ENCODE data around the gene PSD. TPM values are rescaled to one million over a fixed set of nuclear protein-coding genes. Genes with fewer than 3 reads are reported as not detected.

PSD gene
- polyA plus RNA-seq, 3 donors: 6.9 to 9.1 (median 7.8) TPM

DNA sequence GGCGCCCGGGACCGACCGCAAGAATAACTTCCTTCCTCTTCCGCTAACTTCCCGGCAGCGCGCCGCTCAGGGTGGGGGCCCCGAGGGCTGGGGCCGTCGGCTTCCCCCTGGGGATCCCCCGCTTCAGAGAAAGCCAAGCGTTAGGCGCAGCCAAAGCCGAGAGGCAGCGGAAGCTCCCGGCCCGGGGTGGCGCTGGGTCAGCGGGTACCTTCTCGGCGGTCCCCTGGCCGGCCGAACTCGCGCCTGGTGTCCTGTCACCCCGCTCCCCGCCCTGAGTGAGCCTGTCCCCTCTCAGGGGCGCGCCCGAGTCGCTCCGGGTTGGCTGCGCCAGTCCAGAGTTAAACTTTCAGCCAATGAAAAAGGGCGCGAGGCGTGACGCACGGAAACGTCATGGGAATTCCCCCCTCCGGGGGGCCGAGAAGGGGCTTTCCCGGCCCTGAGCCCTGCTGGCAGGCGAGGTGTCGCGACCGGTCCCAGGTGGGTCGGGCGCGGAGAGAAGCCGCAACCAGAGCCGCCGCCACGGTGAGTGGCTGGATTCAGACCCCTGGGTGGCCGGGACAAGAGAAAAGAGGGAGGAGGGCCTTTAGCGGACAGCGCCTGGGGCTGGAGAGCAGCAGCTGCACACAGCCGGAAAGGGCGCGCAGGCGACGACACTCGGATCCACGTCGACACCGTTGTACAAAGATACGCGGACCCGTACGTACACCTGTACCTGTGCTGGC is 24.3 kb downstream of the PSD start:
- peak; percentile 76 to 82 (median 81) for DNase-seq (ENCODE audit: low read depth in 3 of 3, low spot score in 2 of 3)

DNA sequence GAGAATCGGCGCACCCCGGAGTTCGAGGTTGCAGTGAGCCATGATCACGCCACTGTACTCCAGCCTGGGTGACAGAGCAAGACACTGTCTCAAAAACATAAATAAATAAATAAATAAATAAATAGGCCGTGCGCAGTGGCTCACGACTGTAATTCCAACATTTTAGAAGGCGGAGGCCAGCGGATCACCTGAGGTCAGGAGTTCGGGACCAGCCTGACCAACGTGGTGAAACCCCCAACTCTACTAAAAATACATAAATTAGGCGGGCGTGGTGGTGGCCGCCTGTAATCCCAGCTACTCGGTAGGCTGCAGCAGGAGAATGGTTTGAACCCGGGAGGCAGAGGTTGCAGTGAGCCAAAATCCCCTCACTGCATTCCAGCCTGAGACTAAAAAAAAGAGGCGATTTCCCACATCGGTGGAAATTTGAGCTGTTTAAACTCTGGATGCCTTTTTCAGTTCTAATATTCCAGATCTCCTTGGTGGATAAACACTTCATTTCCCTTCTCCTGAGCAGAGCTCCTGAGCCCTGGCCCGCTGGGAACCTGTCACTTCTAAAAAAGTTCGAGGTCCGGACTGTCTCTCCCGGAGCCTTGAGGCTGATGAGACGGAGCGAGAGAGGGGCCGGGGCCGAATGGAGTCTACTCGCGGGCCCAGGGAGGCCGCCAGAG is 25.0 kb downstream of the PSD start:
- DNase-seq (ENCODE audit: low read depth in 3 of 3, low spot score in 2 of 3): no peak

DNA sequence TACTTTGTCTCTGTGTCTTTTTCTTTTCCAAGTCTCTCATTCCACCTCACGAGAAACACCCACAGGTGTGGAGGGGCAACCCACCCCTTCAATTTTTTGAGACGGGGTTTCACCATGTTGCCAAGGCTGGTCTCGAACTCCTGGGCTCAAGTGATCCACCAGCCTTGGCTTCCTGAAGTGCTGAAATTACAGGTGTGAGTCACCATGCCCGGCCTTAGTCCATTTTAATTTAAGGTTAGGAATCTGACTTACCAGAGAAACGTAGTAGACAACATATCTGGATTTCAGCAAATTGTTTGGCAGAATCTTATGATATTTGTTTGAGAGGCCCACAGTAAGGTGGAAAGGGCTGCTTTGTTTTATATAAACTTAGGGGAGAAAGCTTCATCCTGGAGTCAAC is 26.3 kb downstream of the PSD start:
- no peak for DNase-seq (ENCODE audit: low read depth in 3 of 3, low spot score in 2 of 3)

DNA sequence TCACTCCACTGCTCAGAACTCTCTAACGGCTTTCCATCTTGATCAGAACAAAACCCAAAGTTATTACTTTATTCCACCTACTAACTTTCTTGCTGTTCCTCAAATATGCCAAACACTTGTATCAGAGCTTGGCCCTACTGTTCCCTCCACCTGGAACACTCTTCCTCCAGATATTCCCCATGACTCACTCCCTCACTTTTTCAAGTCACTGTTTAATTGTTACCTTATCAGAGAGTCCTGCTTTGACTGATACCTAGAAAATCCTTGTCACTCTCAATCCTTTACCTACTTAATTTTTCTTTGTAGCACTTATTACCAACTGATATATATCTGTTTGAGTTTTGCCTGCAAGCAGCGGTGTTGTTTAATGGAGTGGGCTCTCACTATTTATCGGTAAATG is 28.7 kb downstream of the PSD start:
- no peak for DNase-seq (ENCODE audit: low read depth in 3 of 3, low spot score in 2 of 3)

DNA sequence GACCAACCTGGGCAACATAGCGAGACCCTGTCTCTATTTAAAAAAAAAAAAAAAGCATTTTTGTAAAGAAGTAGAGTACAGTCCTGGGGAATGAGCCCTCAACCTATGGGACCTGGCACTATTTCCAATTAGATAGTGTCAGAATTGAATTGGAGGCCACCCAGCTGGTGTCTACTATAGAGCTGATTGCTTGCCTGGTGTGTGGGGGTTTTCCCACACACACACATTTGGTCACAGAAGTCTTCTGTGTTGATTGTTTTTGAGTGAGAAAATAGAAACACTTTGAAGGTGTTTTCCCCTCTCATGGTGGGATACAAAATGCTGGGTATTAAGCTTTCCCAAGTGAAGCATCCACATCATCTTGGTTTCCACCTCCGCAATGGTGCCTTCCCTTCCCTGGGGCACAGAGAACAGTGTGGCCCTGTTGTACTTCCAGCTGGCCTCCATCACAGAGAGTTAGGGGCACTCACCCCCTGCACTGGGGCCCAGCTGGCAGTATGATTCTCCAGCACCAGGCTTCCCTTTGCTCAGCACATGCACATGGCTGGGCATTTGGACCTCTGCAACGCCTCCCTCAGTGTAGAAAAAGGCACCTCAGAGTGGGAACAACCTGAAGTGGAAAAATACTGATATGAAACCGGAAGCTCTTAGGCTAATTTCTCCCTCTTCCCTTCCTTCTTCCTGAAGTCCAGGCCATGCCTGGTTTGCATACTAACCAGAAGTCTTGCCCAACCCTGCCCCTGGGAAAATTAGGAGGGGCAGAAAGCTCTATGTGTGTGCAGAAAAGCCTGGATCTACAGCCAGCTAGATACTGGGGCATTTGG is 33.8 kb downstream of the PSD start:
- DNase-seq (ENCODE audit: low read depth in 3 of 3, low spot score in 2 of 3): no peak

DNA sequence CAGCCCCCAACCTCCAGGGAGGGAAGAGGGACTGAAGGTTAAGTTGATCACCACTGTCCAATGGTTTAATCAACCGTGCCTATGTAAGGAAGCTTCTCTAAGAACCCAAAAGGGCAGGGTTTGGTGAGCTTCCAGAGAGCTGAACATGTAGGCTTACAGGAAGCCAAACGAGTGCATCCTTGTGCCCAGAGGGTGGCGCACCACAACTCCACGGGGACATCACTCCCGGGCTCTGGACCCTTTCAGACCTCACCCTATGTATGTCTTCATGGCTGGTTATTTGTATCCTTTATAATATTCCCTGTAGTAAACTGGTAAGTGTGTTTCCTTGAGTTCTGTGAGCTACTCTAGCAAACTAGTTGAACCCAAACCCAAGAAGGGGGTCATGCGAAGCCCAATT is 34.5 kb downstream of the PSD start:
- no peak for DNase-seq (ENCODE audit: low read depth in 3 of 3, low spot score in 2 of 3)

DNA sequence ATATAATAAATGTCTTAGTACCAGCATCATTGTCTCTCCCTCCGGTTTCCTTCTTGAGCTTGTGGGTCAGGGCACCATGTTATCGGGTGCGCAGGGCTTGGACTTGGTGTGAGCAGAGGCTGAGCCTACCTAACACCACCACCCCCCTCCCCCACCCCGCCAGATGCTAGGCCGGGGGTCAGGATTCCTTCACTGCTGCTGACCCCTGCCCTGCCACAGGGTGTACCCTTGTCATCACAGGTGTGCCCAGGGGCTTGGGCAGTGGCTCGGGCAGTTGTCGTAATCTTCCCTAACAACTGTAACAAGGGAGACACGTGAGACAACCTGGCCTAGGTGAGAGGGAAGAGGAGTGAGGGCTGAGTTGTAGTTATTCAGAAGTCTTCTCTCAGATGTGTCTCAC is 35.7 kb downstream of the PSD start:
- DNase-seq (ENCODE audit: low read depth in 3 of 3, low spot score in 2 of 3): no peak

DNA sequence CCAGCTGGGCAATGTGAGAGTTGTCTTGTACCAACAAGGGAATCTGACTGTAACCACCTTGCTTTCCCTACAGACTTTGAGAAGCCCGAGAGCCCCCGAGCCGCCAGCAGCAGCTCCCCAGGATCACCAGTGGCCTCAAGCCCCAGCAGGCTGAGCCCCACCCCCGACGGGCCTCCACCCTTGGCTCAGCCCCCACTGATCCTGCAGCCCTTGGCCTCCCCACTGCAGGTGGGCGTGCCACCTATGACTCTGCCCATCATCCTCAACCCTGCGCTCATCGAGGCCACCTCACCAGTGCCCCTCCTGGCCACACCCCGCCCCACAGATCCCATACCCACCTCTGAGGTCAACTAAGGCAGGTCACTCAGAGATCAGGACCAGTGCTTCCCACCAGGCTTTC is 36.6 kb downstream of the PSD start:
- no peak for DNase-seq (ENCODE audit: low read depth in 3 of 3, low spot score in 2 of 3)

DNA sequence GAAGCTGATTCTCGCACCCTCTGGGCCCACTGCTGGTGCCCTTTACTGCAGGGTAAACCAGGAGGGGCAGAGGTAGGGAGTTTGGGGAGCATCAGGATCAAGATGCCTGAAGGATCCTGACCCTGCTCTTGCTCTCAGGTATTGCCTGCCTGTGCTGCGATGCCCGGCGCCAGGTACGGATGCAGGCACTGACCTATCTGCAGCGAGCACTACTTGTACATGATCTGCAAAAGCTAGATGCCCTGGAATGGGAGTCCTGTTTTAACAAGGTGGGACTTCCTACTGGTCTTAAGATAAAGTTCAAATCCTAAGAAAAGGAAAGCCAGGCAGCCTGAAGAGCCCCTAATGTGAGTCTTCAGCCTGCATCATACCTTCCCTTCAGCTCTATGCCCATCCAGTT is 39.2 kb downstream of the PSD start:
- DNase-seq (ENCODE audit: low read depth in 3 of 3, low spot score in 2 of 3): no peak

DNA sequence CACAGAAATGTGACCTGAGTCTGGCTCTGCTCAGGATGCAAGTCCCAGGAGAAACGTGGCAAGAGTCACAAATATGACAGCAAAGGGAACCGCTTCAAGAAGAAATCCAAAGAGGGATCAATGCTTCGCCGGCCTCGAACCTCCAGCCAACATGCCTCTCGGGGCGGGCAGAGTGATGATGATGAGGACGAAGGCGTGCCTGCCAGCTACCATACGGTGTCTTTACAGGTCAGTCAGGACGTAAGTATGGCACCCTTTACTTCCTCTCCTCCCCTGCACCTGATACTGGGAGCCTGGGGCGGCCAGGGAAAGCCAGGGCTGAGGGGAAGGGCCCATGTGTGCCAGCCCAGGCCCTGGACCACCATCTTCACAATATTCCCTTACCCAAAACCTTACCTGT is 41.7 kb downstream of the PSD start:
- no peak for DNase-seq (ENCODE audit: low read depth in 3 of 3, low spot score in 2 of 3)

DNA sequence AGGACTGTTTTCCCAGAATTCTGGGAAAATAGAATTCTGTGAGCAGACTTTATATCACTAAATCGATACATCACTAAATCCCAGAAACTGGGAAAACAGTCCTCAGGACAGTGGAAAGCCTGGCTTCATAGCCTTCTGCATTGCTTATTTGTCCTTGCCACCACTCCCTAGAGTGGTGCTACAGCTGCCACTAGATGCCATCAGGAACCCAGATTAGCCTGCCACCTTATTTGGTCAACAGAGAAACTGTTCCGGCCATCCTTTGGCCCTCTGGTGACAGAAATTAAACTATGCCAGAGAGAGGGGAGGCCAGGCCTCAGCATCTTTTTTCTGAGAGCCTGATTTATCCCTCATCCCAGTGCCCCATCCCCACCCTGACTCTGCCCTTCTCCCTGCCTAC is 42.7 kb downstream of the PSD start:
- DNase-seq (ENCODE audit: low read depth in 3 of 3, low spot score in 2 of 3): no peak

DNA sequence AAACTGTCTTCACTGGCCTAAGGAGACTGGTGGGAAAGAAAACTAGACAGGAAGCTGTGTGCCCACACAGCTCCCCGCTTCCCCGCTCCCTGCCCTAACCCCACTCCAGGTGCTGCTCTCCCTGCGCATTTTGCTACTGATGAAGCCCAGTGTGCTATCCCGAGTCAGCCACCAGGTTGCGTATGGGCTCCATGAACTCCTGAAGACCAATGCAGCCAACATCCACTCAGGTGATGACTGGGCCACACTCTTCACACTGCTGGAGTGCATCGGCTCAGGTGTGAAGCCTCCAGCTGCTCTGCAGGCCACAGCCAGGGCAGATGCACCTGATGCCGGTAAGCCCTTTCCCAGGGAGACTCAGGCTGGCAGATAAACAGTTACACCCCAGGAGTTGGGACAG is 43.3 kb downstream of the PSD start:
- DNase-seq (ENCODE audit: low read depth in 3 of 3, low spot score in 2 of 3): no peak

DNA sequence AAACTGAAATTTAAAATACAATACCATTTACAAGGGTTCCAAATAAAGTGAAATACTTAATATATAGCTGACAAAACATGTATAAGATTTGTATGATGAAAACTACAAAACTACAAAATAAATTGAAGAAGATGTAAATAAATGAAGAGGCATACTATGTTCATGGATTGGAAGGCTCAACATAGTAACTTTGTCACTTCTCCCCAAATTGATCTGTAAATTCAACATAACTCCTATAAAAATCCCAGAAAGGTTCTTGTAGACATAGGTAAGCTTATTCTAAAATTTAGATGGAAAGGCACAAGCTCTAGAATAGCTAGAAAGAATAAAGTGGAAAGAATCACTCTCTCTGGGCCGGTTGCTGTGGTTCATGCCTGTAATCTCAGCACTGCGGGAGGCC is 47.3 kb downstream of the PSD start:
- no peak for DNase-seq (ENCODE audit: low read depth in 3 of 3, low spot score in 2 of 3)

DNA sequence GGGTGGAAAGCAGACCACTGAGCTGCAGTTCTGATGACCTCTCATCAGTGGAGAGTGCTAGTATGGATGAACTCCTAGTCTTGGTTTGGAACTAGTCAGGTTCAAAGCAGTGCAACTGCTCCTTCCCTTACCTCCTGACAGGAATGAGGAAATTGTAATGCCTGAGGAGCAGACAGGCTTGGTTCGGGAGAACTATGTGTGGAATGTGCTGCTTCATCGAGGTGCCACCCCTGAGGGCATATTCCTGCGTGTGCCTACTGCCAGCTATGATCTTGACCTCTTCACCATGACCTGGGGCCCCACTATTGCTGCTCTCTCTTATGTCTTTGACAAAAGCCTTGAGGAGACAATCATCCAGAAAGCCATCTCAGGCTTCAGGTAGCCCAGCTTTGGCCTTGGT is 50.5 kb downstream of the PSD start:
- no peak for DNase-seq (ENCODE audit: low read depth in 3 of 3, low spot score in 2 of 3)

DNA sequence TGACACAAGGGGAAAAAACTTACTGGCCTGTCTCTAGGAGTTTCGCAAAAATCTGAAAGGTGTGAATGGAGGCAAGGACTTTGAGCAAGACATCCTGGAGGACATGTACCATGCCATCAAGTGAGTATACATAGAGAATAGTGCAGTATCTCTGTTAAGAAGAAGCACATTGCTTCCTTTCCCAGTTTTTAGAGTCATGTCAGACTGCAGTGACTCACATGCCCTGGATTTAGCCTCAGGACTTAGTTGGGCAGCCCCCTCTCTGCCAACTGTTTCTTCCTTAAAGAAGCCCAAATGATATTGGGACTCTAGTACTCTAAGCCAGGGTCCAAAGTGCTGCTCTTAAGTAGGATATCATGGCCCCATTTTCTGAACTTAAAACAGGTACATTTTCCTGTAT is 51.1 kb downstream of the PSD start:
- DNase-seq (ENCODE audit: low read depth in 3 of 3, low spot score in 2 of 3): no peak

DNA sequence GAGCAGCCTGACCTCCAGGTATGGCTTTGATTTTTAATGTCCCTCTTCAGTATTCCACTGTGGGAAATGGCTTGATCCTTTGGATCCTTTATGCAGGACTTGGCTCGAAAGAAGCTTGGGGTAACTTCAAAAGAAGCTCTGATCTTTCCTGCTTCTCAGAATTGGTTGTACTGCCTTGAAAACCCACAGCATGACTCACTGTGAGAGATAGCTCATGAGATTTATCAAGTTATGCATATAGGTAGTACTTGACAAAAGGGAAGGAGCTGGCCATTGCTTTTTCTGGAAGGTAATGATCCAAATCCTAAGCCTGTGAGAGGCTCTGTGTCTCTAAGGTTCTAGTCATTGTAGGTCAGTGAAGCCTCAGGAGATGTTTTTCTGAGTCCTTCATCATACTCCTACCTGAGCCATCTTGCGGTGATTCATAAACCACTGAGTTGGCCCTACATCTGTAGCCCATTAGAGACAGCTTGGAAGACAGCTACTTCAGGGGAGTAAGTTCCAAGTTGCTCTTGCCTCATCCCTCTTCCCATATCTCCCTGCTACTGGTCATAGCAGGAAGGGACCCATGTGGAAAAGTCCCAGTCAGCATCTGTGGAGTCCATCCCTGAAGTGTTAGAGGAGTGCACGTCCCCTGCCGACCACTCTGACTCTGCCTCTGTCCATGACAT is 59.7 kb downstream of the PSD start:
- DNase-seq (ENCODE audit: low read depth in 3 of 3, low spot score in 2 of 3): no peak

DNA sequence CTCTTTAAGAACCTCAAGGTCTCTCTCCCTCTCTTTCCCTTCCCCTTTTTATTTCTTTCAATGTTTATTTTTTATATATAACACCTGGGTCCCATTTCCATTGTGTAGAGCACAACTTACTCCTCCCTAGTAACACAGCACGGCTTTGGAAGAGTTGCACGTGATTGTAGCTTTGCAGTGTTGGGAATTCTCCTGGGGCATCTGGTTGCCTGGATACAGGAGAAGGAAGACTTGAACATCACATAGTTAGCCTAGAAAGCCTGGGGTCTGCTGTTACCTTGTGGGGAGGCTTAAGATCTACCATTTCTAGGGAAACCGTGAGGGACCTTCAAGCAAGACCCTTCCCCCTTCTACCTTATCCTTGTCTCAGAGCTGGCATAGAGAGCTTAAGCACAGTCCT is 64.1 kb downstream of the PSD start:
- DNase-seq (ENCODE audit: low read depth in 3 of 3, low spot score in 2 of 3): no peak
